ENCODE results near the gene ANKRD42. TPM values are rescaled to one million over a fixed set of nuclear protein-coding genes. Genes with fewer than 3 reads are reported as not detected.

The ANKRD42 gene
- total RNA-seq, 3 donors from 2014 or later (not counting 1 experiment from before 2014, with no cell fraction given): 10.4 to 13.3 (median 11.6) TPM

- TF ChIP-seq CTCF (IDR thresholded peaks at IDR 0.05): no peak
- Mint-ChIP-seq H3K4me1 (peaks cover 44 to 48% of the 10 kb centered on the region in 2 donors), H3K4me3 (peak overlapping the region; percentile 6), H3K36me3 (peaks cover 18% of the 10 kb centered on the region), H3K9me3 (no peaks in the 10 kb centered on the region), H3K27ac (peak overlapping the region; percentile 98 to 100), H3K27me3 (ENCODE audit: low read depth in 2 of 2) (no peaks in the 10 kb centered on the region)
- no peaks in the 10 kb centered on the region for H3K9me3 ChIP-seq (ENCODE audit: control insufficient read depth, insufficient read depth, low read length)
- intact Hi-C loops (cut with micrococcal nuclease): no loop called here
- no peaks in the 10 kb centered on the region for H3K27me3 ChIP-seq (ENCODE audit: control insufficient read depth, insufficient read depth, low read length)
- 100% methylated on average over 4 of the region's 5 CpGs for WGBS (ENCODE audit: insufficient coverage)
- no peak overlapping the region for H3K27ac ChIP-seq (ENCODE audit: low read length)
- peaks cover 11% of the 10 kb centered on the region for H3K4me1 ChIP-seq (ENCODE audit: control insufficient read depth, insufficient read depth, low read length)
- ATAC-seq (no peak), DNase-seq (no peak)
- H3K36me3 ChIP-seq (ENCODE audit: control insufficient read depth, insufficient read depth, low read length): peaks cover 23% of the 10 kb centered on the region
- H3K4me3 ChIP-seq (ENCODE audit: low read length): no peak overlapping the region
These were observed 2.0 kb upstream of the ANKRD42 start for GRCh38 chr11:83191491-83191890.

- Mint-ChIP-seq H3K36me3 (peaks cover 15% of the 10 kb centered on the region), H3K27ac (peak overlapping the region; percentile 98 to 100), H3K4me3 (peak overlapping the region; percentile 100), H3K27me3 (ENCODE audit: low read depth in 2 of 2) (no peaks in the 10 kb centered on the region), H3K4me1 (peaks cover 48 to 53% of the 10 kb centered on the region in 2 donors), H3K9me3 (no peaks in the 10 kb centered on the region)
- Histone ChIP-seq H3K9me3 (ENCODE audit: control insufficient read depth, insufficient read depth, low read length) (no peaks in the 10 kb centered on the region), H3K4me1 (ENCODE audit: control insufficient read depth, insufficient read depth, low read length) (peaks cover 11% of the 10 kb centered on the region), H3K36me3 (ENCODE audit: control insufficient read depth, insufficient read depth, low read length) (peaks cover 20% of the 10 kb centered on the region), H3K27ac (ENCODE audit: low read length) (no peak overlapping the region), H3K4me3 (ENCODE audit: low read length) (no peak overlapping the region), H3K27me3 (ENCODE audit: control insufficient read depth, insufficient read depth, low read length) (no peaks in the 10 kb centered on the region)
- no peak for DNase-seq
- WGBS (ENCODE audit: insufficient coverage): 90% methylated on average over 11 of the region's 11 CpGs
- no peak for TF ChIP-seq CTCF (IDR thresholded peaks at IDR 0.05)
- no peak for ATAC-seq
- intact Hi-C loops (cut with micrococcal nuclease): loop anchor here (2.0 kb wide), 1 partner anchor 291 kb away; the partner anchor contains the start of genes DDIAS and PRCP
These were observed 1.5 kb upstream of the ANKRD42 start for GRCh38 chr11:83191986-83192385.

GRCh38 chr11:83192606-83193245 lies 786 bp upstream of the ANKRD42 start:
- H3K4me1 Mint-ChIP-seq: peaks cover 50 to 51% of the 10 kb centered on the region in 2 donors
- ATAC-seq (no peak), DNase-seq (no peak)
- WGBS (ENCODE audit: insufficient coverage): 27% methylated on average over 8 of the region's 8 CpGs
- H3K9me3 ChIP-seq (ENCODE audit: control insufficient read depth, insufficient read depth, low read length): no peaks in the 10 kb centered on the region
- no peak for TF ChIP-seq CTCF (IDR thresholded peaks at IDR 0.05)
- peak overlapping the region; percentile 98 to 100 for H3K27ac Mint-ChIP-seq
- H3K27me3 Mint-ChIP-seq (ENCODE audit: low read depth in 2 of 2): no peaks in the 10 kb centered on the region
- peak overlapping the region; percentile 100 for H3K4me3 Mint-ChIP-seq
- peaks cover 11% of the 10 kb centered on the region for H3K4me1 ChIP-seq (ENCODE audit: control insufficient read depth, insufficient read depth, low read length)
- H3K36me3 ChIP-seq (ENCODE audit: control insufficient read depth, insufficient read depth, low read length): peaks cover 18% of the 10 kb centered on the region
- intact Hi-C loops (cut with micrococcal nuclease): loop anchor here (2.0 kb wide), 1 partner anchor 292 kb away; the partner anchor contains the start of genes DDIAS and PRCP
- peak overlapping the region; percentile 97 for H3K27ac ChIP-seq (ENCODE audit: low read length)
- H3K36me3 Mint-ChIP-seq: peaks cover 15% of the 10 kb centered on the region
- H3K4me3 ChIP-seq (ENCODE audit: low read length): peak overlapping the region; percentile 83
- H3K27me3 ChIP-seq (ENCODE audit: control insufficient read depth, insufficient read depth, low read length): no peaks in the 10 kb centered on the region
- H3K9me3 Mint-ChIP-seq: no peaks in the 10 kb centered on the region

Data from natural killer cell (primary cell).